Measurements from ENCODE around the gene SCAF4. TPM values are rescaled to one million over a fixed set of nuclear protein-coding genes. Genes with fewer than 3 reads are reported as not detected.
"Not testable (repeated sequence)": the region's sequence is repeated elsewhere in the genome, so short reads cannot be mapped to it uniquely, and the experiment has no call there.

SCAF4 gene
- total RNA-seq, 1 donor from 2014 or later = 15.3 TPM

DNA sequence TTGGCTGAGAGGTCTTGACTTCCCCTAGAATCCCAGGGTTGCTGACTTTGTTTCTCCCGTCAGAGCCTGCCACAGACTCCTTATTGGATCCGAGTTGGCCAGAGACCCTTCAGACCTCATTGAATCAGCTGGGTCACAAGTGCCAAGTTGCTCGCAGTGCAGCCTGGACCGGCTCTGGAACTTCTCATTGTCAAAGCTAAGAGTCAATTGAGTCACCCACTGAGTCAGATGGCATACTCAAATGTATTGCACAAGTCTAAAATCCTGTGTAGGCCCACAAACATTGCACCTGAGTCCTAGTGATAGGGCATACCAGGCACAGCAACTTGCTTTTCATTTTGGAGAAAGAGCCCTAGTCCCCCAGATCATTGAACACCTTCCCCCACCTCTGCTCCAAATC lies 20.4 kb upstream of the SCAF4 start:
- Histone ChIP-seq H3K27ac (replicated peaks) (no peak overlapping the region), H3K27me3 (ENCODE audit: low read depth) (no peaks in the 10 kb centered on the region), H3K4me3 (no peak overlapping the region), H3K36me3 (no peaks in the 10 kb centered on the region), H3K4me1 (no peaks in the 10 kb centered on the region), H3K9me3 (replicated peaks) (no peaks in the 10 kb centered on the region)
- no peak for DNase-seq
- TF ChIP-seq, protein P1, sequence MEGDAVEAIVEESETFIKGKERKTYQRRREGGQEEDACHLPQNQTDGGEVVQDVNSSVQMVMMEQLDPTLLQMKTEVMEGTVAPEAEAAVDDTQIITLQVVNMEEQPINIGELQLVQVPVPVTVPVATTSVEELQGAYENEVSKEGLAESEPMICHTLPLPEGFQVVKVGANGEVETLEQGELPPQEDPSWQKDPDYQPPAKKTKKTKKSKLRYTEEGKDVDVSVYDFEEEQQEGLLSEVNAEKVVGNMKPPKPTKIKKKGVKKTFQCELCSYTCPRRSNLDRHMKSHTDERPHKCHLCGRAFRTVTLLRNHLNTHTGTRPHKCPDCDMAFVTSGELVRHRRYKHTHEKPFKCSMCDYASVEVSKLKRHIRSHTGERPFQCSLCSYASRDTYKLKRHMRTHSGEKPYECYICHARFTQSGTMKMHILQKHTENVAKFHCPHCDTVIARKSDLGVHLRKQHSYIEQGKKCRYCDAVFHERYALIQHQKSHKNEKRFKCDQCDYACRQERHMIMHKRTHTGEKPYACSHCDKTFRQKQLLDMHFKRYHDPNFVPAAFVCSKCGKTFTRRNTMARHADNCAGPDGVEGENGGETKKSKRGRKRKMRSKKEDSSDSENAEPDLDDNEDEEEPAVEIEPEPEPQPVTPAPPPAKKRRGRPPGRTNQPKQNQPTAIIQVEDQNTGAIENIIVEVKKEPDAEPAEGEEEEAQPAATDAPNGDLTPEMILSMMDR (IDR thresholded peaks at IDR 0.05; ENCODE audit: borderline replicate concordance) = no peak
- intact Hi-C loops (cut with micrococcal nuclease) = no loop called here

DNA sequence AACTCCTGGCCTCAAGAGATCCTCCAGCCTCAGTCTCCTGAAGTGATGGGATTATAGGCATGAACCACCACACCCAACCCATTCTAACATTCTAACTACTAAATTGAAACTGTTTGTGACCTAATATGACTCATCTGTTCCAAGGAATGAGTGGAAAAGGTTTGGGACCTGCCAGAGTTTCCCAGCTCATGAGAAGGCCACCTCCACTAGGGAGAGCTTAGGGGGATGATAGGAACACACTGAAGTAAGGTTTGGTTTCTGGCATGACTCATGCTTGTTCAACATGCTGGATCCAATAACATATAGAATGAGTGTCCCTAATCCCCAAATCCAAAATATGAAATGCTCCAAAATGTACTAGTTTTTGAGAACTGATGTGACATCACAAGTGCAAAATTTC lies 18.9 kb upstream of the SCAF4 start:
- Histone ChIP-seq H3K9me3 (replicated peaks) (peaks cover 7% of the 10 kb centered on the region), H3K27ac (replicated peaks) (no peak overlapping the region), H3K4me1 (no peaks in the 10 kb centered on the region), H3K4me3 (no peak overlapping the region), H3K27me3 (ENCODE audit: low read depth) (no peaks in the 10 kb centered on the region), H3K36me3 (no peaks in the 10 kb centered on the region)
- intact Hi-C loops (cut with micrococcal nuclease) = no loop called here
- TF ChIP-seq, protein P1 (IDR thresholded peaks at IDR 0.05; ENCODE audit: borderline replicate concordance) = no peak
- no peak for DNase-seq

DNA sequence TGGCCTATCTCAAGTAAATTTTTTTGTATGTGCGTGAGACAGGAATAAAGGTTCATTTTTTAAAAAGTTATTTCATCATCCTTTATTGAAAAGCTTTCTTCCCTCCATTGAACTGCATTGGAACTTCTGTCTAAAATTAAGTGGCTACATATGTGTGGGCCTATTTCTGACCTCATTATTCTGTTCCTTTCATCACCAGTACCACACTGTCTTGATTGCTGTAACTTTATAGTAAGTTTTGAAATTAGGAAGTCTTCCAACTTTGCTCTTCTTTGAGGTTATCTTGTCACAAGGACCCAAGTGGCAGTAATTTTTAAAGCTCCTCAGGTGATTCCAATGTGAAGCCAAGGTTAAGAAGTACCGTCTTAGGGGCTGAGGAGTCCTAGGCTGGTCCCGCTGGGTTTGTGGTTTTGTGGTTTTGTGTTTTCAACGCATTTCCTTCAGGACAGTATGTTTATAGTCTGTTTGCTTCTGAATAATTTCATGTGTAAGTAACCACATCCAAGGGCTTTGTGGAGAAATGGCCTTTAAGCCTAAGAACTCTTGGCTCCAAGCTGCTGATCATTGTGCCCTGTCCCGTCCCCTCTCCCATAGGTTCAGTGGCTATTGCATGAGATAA lies 12.4 kb upstream of the SCAF4 start:
- H3K4me1 ChIP-seq = no peaks in the 10 kb centered on the region

DNA sequence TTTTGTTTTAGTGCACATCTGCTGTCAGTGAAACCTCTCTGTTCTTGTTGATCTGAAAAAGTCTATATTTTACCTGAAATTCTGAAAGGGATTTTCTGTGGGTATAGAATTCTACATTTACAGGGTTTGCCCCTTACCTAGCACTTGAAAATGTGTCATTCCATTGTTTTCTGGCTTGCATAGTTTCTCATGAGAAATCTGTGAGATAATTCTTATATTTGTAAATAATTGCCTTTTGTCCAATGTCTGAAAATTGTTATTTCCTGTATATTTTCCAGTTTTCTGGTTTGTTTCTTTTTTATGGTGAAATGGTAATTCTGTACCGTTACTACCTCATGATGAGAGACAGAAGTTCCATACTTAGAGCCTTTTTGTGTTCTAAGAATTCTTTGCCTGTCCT lies 11.8 kb upstream of the SCAF4 start:
- no peaks in the 10 kb centered on the region for H3K27me3 ChIP-seq (ENCODE audit: low read depth)
- peaks cover 13% of the 10 kb centered on the region for H3K9me3 ChIP-seq (replicated peaks)
- TF ChIP-seq, protein P1 (IDR thresholded peaks at IDR 0.05; ENCODE audit: borderline replicate concordance) = no peak
- no peak overlapping the region for H3K27ac ChIP-seq (replicated peaks)
- intact Hi-C loops (cut with micrococcal nuclease) = no loop called here
- H3K4me3 ChIP-seq = no peak overlapping the region
- H3K4me1 ChIP-seq = no peaks in the 10 kb centered on the region
- H3K36me3 ChIP-seq = no peaks in the 10 kb centered on the region
- DNase-seq = no peak

More for the DNA sequence above, 12.4 kb upstream of the SCAF4 start:
- Histone ChIP-seq H3K9me3 (replicated peaks) (peaks cover 13% of the 10 kb centered on the region), H3K27ac (replicated peaks) (no peak overlapping the region), H3K36me3 (no peaks in the 10 kb centered on the region), H3K27me3 (ENCODE audit: low read depth) (no peaks in the 10 kb centered on the region), H3K4me3 (no peak overlapping the region)
- DNase-seq = no peak
- intact Hi-C loops (cut with micrococcal nuclease) = no loop called here
- TF ChIP-seq, protein P1 (IDR thresholded peaks at IDR 0.05; ENCODE audit: borderline replicate concordance) = no peak

DNA sequence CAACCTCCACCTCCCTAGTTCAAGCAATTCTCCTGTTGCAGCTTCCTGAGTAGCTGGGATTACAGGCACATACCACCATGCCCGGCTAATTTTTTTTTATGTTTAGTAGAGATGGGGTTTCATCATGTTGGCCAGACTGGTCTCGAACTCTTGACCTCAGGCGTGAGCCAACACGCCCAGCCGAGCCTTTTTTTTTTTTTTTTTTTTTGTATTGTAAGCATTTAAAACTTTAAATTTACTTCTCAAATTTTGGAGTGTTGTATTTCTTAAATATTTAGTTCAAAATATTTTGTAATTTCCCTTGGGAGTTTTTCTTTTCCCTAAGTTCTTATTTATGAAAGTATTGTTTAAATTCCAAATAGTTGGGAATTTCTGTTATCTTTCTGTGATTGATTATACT lies 9.2 kb upstream of the SCAF4 start:
- no peak for DNase-seq
- intact Hi-C loops (cut with micrococcal nuclease) = no loop called here

DNA sequence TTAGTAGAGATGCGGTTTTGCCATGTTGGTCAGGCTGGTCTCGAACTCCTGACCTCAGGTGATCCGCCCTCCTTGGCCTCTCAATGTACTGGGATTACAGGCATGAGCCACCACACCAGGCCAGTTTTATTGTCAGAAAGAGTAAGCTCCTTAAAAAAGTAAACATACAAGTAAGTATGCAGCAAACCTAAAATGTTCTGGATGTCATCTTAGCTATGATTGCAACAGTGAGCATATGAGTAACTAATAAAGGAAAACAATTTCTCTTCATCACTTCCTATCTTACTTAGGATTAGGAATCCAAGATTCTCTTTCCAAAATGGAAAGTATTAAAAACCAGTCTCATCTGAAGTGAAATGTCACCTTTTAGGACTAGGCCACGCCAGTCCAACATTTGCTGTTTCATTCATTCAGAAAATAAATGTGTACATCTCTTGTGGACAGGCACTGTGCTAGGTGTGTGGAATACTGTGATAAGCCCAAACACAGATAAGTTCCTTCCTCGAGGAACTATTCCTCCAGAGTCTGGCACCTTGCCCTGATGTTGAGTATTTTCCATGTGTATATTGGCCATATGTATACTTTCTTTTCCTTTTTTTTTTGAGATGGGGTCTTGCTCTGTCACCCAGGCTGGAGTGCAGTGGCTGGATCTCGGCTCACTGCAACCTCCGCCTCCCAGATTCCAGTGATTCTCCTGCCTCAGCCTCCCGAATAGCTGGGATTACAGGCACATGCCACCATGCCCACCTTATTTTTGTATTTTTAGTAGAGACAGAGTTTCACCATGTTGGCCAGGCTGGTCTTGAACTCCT lies 5.9 kb upstream of the SCAF4 start:
- H3K27ac ChIP-seq (replicated peaks); H3K27me3 ChIP-seq (ENCODE audit: low read depth); DNase-seq; H3K36me3 ChIP-seq; H3K4me3 ChIP-seq; intact Hi-C loops (cut with micrococcal nuclease); H3K9me3 ChIP-seq (replicated peaks): not testable (repeated sequence)
- peaks cover 12% of the 10 kb centered on the region for H3K4me1 ChIP-seq

More for the DNA sequence above, 9.2 kb upstream of the SCAF4 start:
- H3K4me3 ChIP-seq = no peak overlapping the region
- no peaks in the 10 kb centered on the region for H3K27me3 ChIP-seq (ENCODE audit: low read depth)
- H3K4me1 ChIP-seq = no peaks in the 10 kb centered on the region
- peaks cover 8% of the 10 kb centered on the region for H3K9me3 ChIP-seq (replicated peaks)
- TF ChIP-seq, protein P1 (IDR thresholded peaks at IDR 0.05; ENCODE audit: borderline replicate concordance) = no peak
- H3K27ac ChIP-seq (replicated peaks) = no peak overlapping the region
- H3K36me3 ChIP-seq = no peaks in the 10 kb centered on the region
